Kidney epithelial cell (primary cell): Measurements from ENCODE around the gene ARHGAP8. TPM values are rescaled to one million over a fixed set of nuclear protein-coding genes. Genes with fewer than 3 reads are reported as not detected.

Experiments
- DNase-seq: peaks from one replicate; pipeline ENCODE4 v3.0.0-alpha.2; 2010; ENCODE audit warnings: low read depth
- H3K27me3 ChIP-seq: 2 replicates; pipeline ENCODE4 v1.6.0; 2011; ENCODE audit warnings: low read length; ENCODE audit not compliant: control insufficient read depth, insufficient read depth
- H3K36me3 ChIP-seq: 2 replicates; pipeline ENCODE4 v1.5.1; 2011; ENCODE audit warnings: low read length; ENCODE audit not compliant: control insufficient read depth, insufficient read depth
- H3K4me3 ChIP-seq: 2 replicates; pipeline ENCODE4 v1.5.1; 2011; ENCODE audit warnings: low read depth, mild to moderate bottlenecking, control low read depth, low read length
- total RNA-seq: library from RNA; depleted of rRNA; stranded (reverse); fragments of >200 nt; gene quantifications from 2 replicates; pipeline ENCODE4 v1.2.3, GENCODE V29; 2015
- TF ChIP-seq, protein P1 (sequence below): IDR thresholded peaks from 2 replicates; pipeline ENCODE4 v1.5.1; 2011; ENCODE audit warnings: mild to moderate bottlenecking, moderate library complexity, low read length, control low read depth, inconsistent platforms; ENCODE audit not compliant: insufficient read depth, poor library complexity, severe bottlenecking

ARHGAP8 gene
- total RNA-seq, 1 donor from 2014 or later, result 22.9 TPM

DNA sequence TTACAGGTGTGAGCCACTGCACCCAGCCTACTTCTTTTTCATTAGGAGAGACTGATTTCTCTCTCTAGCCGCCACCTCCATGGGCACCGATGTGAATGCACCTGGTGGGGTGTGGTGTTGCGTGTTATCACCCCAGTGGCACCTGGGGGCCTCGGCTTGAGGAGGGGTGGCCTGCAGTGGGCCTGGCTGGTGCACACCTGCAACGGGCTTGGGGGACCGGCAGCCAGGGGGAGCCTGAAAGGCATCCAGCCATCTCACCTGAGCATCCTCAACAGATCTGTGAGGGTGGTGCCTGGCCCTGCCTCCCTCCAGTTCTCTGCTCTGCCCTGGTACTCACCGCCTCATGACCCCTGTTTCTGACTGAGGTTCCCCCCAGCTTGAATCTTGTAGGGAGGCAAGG, 108.9 kb downstream of the ARHGAP8 start:
- Histone ChIP-seq H3K27me3 (no peaks in the 10 kb centered on the region), H3K4me3 (no peak overlapping the region), H3K36me3 (no peaks in the 10 kb centered on the region)
- no peak for DNase-seq
- TF ChIP-seq, protein P1, sequence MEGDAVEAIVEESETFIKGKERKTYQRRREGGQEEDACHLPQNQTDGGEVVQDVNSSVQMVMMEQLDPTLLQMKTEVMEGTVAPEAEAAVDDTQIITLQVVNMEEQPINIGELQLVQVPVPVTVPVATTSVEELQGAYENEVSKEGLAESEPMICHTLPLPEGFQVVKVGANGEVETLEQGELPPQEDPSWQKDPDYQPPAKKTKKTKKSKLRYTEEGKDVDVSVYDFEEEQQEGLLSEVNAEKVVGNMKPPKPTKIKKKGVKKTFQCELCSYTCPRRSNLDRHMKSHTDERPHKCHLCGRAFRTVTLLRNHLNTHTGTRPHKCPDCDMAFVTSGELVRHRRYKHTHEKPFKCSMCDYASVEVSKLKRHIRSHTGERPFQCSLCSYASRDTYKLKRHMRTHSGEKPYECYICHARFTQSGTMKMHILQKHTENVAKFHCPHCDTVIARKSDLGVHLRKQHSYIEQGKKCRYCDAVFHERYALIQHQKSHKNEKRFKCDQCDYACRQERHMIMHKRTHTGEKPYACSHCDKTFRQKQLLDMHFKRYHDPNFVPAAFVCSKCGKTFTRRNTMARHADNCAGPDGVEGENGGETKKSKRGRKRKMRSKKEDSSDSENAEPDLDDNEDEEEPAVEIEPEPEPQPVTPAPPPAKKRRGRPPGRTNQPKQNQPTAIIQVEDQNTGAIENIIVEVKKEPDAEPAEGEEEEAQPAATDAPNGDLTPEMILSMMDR, result no peak

DNA sequence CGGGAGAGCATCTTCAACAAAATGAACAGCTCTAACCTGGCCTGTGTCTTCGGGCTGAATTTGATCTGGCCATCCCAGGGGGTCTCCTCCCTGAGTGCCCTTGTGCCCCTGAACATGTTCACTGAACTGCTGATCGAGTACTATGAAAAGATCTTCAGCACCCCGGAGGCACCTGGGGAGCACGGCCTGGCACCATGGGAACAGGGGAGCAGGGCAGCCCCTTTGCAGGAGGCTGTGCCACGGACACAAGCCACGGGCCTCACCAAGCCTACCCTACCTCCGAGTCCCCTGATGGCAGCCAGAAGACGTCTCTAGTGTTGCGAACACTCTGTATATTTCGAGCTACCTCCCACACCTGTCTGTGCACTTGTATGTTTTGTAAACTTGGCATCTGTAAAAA, 109.9 kb downstream of the ARHGAP8 start:
- H3K36me3 ChIP-seq, result no peaks in the 10 kb centered on the region
- DNase-seq, result no peak
- TF ChIP-seq, protein P1, result no peak
- H3K27me3 ChIP-seq, result no peaks in the 10 kb centered on the region
- no peak overlapping the region for H3K4me3 ChIP-seq

DNA sequence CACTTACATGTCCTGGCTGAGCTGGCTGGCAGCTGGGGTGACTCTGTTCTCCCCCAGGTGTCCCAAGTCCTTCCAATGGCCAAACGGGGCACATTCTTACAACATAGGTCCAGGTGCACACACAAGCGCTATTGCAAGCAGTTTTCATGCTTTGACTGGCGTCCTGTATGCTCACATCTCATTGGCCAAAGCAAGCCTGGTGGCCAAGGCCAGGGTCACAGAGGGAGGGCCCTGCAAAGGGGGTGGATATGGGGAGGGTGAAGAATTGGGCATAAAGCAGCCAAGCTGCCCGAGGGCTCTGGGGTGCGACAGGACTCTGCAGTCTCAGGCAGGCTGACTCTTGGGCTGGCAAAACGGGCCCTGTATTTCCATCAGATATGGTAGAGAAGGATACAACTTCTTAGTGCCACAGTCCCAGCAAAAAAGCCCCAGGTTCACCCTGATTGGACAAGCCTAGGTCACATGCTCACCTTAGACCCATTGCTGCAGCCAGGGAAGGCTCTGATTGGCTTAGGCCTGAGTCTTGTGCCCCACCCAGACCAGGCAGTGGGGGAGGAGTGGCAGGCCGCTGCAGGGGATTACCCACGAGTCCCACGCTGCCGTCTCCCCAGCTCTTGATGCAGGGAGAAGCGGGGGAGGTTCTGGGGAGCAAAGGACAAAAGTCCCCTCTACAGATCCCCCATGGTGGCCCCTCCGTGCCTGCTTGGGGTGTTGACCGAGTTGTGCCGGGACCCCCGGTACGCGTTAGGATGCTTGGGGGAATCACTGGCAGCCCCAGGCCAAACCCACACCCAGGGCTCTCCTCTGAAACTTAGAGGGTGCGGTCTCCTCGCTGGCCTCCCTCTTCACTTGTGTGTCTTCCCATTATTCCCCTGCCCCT, 110.8 kb downstream of the ARHGAP8 start:
- DNase-seq, result no peak
- Histone ChIP-seq H3K27me3 (no peaks in the 10 kb centered on the region), H3K4me3 (no peak overlapping the region), H3K36me3 (no peaks in the 10 kb centered on the region)
- TF ChIP-seq, protein P1, result no peak

DNA sequence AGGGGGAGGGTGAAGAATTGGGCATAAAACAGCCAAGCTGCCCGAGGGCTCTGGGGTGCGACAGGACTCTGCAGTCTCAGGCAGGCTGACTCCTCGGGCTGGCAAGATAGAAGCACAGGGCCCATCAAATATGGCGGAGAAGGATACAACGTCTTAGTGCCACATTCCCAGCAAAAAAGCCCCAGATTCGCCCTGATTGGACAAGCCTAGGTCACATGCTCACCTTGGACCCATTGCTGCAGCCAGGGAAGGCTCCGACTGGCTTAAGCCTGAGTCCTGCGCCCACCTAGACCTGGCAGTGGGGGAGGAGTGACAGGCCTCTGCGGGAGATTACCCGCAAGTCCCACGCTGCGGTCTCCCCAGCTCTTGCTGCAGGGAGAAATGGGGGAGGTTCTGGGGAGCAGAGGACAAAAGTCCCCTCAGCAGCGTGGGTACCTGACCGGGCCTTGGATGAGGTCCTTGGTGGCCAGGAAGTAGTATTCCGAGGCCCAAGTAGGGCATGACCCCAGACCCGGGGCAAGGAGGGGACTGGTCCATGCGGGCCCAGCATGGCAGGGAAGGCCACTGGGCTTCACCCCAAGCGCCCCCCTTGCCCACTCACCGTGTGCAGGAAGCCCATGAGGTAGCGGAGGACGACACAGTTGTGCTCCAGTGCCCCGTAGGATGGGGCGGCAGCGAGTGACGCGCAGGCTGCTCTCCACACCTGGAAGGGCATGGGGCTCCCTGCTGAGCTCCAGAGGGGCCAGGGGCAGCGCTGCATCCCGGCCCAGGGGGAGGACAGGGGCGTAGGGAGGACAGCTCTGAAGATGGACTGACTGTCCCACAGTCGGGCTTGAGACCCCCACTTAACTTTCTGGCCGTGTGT, 113.0 kb downstream of the ARHGAP8 start:
- TF ChIP-seq, protein P1, result no peak

DNA sequence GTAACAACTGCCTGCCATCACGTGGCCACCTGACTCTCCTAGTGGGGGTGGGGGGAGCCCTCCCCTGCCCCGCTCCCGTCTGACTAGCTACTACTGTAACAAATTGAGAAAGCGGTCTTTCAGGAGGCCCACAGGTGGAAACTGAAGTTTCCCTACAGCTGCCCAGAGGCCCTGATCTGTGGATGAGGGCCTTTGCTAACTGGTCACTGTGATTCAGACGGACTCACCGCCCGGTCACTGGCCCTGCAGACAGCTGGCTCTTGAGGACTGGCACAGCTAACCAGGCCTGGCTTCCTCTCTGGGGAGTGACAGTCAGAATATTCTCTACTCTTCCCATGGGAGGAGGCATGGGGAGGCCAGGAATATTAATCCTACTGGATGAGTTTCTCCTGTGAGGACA, 116.8 kb downstream of the ARHGAP8 start:
- TF ChIP-seq, protein P1, result no peak
- DNase-seq, result no peak
- Histone ChIP-seq H3K27me3 (no peaks in the 10 kb centered on the region), H3K36me3 (no peaks in the 10 kb centered on the region), H3K4me3 (no peak overlapping the region)

More for the DNA sequence above, 113.0 kb downstream of the ARHGAP8 start:
- Histone ChIP-seq H3K27me3 (no peaks in the 10 kb centered on the region), H3K36me3 (no peaks in the 10 kb centered on the region), H3K4me3 (no peak overlapping the region)
- DNase-seq, result no peak
